ENCODE data around the gene DBR1.

DBR1 gene

DNA sequence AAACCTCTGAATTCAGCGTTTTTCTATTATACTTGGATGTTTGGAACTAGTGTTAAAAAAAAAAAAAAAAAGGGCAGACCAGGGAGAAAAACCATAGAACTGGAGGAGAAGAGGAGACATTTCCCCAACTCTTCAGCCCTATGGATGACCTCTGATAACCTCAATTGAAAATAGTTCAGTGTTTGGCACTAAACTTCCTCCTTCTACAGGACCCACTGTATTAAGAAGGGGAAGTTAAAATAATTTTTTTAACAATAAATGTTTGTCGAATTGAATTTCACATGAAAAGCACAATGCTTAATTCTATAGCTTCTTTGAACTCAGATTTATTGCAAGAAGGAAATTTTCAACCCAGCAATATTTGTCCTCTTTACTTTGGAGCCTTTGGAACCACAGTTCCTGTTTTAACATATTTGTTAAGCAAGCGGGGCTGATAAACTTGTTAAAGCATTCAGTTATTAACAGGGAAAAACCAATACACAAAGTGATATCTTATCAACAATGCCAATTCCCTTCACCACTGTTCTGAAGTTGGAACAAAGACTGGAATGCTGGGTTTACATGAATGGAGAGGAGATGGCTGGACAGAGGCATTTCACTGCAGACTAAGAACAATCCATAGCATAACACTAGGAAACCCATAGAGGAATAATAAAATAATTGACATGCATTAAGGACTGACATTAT lies 39.4 kb downstream of the DBR1 start:
- no peaks in the 10 kb centered on the region for H3K9me3 ChIP-seq
- no peaks in the 10 kb centered on the region for H3K27me3 ChIP-seq
- no peaks in the 10 kb centered on the region for H3K36me3 ChIP-seq
- TF ChIP-seq, protein P1, sequence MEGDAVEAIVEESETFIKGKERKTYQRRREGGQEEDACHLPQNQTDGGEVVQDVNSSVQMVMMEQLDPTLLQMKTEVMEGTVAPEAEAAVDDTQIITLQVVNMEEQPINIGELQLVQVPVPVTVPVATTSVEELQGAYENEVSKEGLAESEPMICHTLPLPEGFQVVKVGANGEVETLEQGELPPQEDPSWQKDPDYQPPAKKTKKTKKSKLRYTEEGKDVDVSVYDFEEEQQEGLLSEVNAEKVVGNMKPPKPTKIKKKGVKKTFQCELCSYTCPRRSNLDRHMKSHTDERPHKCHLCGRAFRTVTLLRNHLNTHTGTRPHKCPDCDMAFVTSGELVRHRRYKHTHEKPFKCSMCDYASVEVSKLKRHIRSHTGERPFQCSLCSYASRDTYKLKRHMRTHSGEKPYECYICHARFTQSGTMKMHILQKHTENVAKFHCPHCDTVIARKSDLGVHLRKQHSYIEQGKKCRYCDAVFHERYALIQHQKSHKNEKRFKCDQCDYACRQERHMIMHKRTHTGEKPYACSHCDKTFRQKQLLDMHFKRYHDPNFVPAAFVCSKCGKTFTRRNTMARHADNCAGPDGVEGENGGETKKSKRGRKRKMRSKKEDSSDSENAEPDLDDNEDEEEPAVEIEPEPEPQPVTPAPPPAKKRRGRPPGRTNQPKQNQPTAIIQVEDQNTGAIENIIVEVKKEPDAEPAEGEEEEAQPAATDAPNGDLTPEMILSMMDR (IDR thresholded peaks at IDR 0.05), result no peak
- peak overlapping the region; percentile 91 for H3K27ac ChIP-seq
- H3K4me3 ChIP-seq (ENCODE audit: low read depth in 1 of 2, low read length in 1 of 2), result peak overlapping the region in 1 of 2 experiments; percentile 41
- H3K4me1 ChIP-seq (ENCODE audit: control insufficient read depth in 1 of 2, insufficient read depth in 1 of 2, low read depth in 1 of 2, low read length in 1 of 2), result peaks cover 57 to 64% of the 10 kb centered on the region in 2 experiments

DNA sequence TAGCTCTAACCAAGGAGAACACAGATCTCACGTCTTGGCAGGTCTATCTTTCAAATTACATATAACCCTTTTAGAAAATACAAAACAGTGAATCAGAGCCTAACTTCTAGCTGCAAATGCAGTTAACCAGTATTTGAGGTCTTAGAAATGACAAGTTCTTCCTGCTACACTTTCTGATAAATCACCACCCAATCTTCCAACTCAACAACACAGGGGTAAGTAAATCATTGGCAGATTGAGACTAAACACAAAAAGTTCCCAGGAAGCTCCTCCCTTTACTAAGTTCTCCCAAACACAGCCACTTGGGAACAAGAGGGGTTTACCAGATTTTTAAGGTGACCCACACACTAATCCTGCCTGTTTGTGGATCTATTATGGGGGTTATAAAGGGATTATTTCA lies 42.5 kb downstream of the DBR1 start, which contains the start of gene A4GNT:
TSS of gene A4GNT (minus strand) at position 152 of the 400 bp plus-strand sequence. CDS start 1,134 bp downstream, outside the sequence.
- no peak within 1 kb of the TSS for H3K4me3 ChIP-seq (ENCODE audit: low read depth in 1 of 2, low read length in 1 of 2)
- peaks cover 31 to 45% of the 10 kb centered on the region in 2 experiments for H3K4me1 ChIP-seq (ENCODE audit: control insufficient read depth in 1 of 2, insufficient read depth in 1 of 2, low read depth in 1 of 2, low read length in 1 of 2)
- no peaks in the 10 kb centered on the region for H3K27me3 ChIP-seq
- H3K36me3 ChIP-seq, result no peaks in the 10 kb centered on the region
- H3K27ac ChIP-seq, result no peak within 1 kb of the TSS
- no peaks in the 10 kb centered on the region for H3K9me3 ChIP-seq
- TF ChIP-seq, protein P1 (IDR thresholded peaks at IDR 0.05), result no peak

DNA sequence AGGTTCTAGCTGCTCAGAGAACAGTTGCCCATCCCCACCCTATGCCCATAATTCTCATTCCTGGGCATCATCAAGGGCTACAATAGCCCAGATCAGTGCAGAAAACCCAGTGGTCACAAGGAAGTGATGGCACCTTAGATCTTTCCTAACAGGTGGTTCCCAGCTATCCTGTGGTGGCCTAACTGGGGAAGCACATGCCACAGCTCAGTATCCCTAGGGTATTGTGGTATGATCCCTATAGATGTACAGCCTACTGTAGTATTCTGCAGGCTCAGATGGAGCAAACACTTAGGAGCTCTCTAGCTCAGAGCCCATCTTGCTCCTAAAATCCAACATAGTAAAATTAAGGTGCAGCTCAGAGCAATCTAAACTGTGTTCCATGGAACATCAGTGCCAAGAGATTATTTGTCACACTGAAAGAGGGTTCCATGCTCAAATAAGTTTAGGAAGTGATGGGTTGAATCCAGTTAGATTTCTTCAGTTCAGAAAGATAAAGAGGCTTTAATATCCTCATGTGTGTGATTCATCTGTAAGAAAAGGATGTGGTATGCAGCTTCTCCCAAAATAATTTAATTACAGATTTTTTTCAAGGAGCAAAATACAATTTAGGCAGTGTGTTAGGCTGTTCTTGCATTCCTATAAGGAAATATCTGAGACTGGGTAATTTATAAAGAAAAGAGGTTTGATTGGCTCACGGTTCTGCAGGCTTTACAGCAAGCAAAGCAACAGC lies 46.9 kb downstream of the DBR1 start:
- Histone ChIP-seq H3K9me3 (no peaks in the 10 kb centered on the region), H3K27ac (no peak overlapping the region), H3K4me1 (ENCODE audit: control insufficient read depth in 1 of 2, insufficient read depth in 1 of 2, low read depth in 1 of 2, low read length in 1 of 2) (peaks cover 26 to 30% of the 10 kb centered on the region in 2 experiments), H3K27me3 (no peaks in the 10 kb centered on the region), H3K4me3 (ENCODE audit: low read depth in 1 of 2, low read length in 1 of 2) (no peak overlapping the region), H3K36me3 (no peaks in the 10 kb centered on the region)
- TF ChIP-seq, protein P1 (IDR thresholded peaks at IDR 0.05), result no peak

DNA sequence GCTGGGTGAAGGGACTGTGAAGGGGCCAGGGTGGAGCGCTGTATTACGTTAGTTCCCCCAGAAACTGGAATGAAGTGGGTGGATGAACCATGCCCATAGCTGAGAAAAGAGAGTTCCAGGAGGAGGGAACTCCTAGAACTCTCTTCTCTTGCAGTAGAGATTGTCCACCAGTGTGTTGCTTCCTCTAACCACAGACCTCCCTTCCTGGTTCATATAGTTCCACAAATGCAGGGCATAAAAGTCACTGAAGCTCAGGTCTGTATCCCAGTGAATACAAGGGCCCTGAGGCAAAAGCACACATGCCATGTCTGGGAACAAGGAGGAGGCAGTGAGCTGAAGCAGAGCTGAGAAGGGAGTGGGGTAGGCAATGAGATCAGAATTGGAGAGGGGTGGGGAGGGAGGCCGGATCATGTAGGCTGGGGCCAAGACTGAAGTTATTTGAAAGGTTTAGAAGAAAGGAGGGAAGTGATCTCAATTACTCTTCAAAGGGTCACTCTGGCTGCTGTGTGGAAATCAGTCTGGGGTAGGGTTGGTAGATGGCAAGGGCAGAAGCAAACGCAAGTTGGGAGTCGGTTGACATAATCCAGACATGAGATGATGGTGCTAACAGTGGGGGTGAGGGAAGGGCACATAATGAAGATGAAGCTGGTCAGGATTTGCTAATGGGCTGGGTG lies 49.0 kb downstream of the DBR1 start:
- Histone ChIP-seq H3K27ac (peak overlapping the region; percentile 79), H3K36me3 (no peaks in the 10 kb centered on the region), H3K27me3 (no peaks in the 10 kb centered on the region), H3K4me3 (ENCODE audit: low read depth in 1 of 2, low read length in 1 of 2) (no peak overlapping the region), H3K9me3 (no peaks in the 10 kb centered on the region), H3K4me1 (ENCODE audit: control insufficient read depth in 1 of 2, insufficient read depth in 1 of 2, low read depth in 1 of 2, low read length in 1 of 2) (peaks cover 26 to 30% of the 10 kb centered on the region in 2 experiments)
- TF ChIP-seq, protein P1 (IDR thresholded peaks at IDR 0.05), result no peak

DNA sequence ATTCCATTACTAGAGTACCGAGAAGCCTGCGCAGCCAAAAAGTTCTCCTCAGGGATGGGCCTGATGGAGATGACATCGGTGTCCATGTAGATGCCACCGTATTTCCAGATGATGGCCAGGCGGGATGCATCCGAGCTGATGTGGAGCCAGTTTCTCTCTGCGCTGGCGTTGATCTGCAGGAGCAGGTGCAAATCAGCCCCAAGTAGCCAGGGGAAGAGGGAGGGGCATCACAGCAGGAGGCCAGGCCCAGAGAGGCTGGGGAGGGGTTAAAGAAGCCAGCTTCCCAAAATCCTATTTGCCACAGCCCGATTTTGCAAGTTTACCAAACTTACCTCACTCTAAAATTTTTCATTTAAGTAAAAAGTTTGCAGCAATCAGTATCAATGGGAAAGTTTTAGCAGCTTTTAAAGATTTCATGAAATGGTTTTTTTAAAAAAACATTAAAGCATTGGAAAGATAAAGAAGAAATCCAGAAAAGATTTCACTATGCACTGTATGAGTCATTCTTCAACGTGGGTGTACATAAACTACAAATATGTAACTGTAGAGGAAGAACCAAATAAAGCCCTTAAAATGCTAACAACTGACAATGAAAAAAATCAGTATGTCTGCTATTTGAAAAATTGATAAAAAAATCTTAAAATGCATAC lies 49.9 kb downstream of the DBR1 start:
- no peaks in the 10 kb centered on the region for H3K27me3 ChIP-seq
- peaks cover 33 to 37% of the 10 kb centered on the region in 2 experiments for H3K4me1 ChIP-seq (ENCODE audit: control insufficient read depth in 1 of 2, insufficient read depth in 1 of 2, low read depth in 1 of 2, low read length in 1 of 2)
- no peaks in the 10 kb centered on the region for H3K36me3 ChIP-seq
- peak overlapping the region; percentile 79 for H3K27ac ChIP-seq
- TF ChIP-seq, protein P1 (IDR thresholded peaks at IDR 0.05), result no peak
- no peaks in the 10 kb centered on the region for H3K9me3 ChIP-seq
- no peak overlapping the region for H3K4me3 ChIP-seq (ENCODE audit: low read depth in 1 of 2, low read length in 1 of 2)
